IMR-90 (cell line): Measurements from ENCODE around the gene PARP12. TPM values are rescaled to one million over a fixed set of nuclear protein-coding genes. Genes with fewer than 3 reads are reported as not detected.

Source experiments
- ATAC-seq: fragments of 200-7000 bp; cut with Tn5 transposase; 2 replicates; pipeline ENCODE4 v1.9.1; 2020; ENCODE audit warnings: low read depth, mild to moderate bottlenecking, moderate library complexity
- BruUV-seq: library from RNA; stranded (reverse); fragments of 400-500 nt; replicated peaks from 2 replicates; lab custom pipeline; 2021; lab: Mats Ljungman, UMichigan
- CTCF ChIA-PET: fragments of 300-600 bp; formaldehyde crosslinking; extraction: SDS; loops from one replicate; lab custom pipeline; 2021; ENCODE audit warnings: antibody characterized with exemption; lab: Yijun Ruan, JAX
- POLR2A ChIA-PET: fragments of 300-600 bp; sonication (Branson Sonifier 250); formaldehyde crosslinking; loops from one replicate; lab custom pipeline; 2022; ENCODE audit warnings: antibody characterized with exemption; ENCODE audit not compliant: unreplicated experiment; lab: Charles Lee
- DNase-seq: peaks from one replicate; pipeline ENCODE4 v3.0.0; 2013
- H2AFZ ChIP-seq: replicated peaks from 2 replicates; pipeline ENCODE3; 2013; ENCODE audit warnings: low read length, mild to moderate bottlenecking; ENCODE audit not compliant: poor library complexity
- H2AK5ac ChIP-seq: 2 replicates; pipeline ENCODE4 v1.6.1; 2013; ENCODE audit warnings: low read depth, low read length, inconsistent platforms
- H2AK9ac ChIP-seq: replicated peaks from 2 replicates; pipeline ENCODE3; 2013; ENCODE audit warnings: mild to moderate bottlenecking, low read depth, low read length, moderate library complexity; ENCODE audit not compliant: poor library complexity
- H2BK120ac ChIP-seq: 2 replicates; pipeline ENCODE4 v1.6.1; 2013; ENCODE audit warnings: low read depth, low read length, inconsistent platforms
- H2BK15ac ChIP-seq: 3 replicates; pipeline ENCODE4 v1.6.1; 2013; ENCODE audit warnings: low read depth, low read length, inconsistent platforms
- H2BK20ac ChIP-seq: 2 replicates; pipeline ENCODE4 v1.6.1; 2013; ENCODE audit warnings: low read depth, mild to moderate bottlenecking, inconsistent platforms, low read length, moderate library complexity
- H2BK5ac ChIP-seq: 2 replicates; pipeline ENCODE4 v1.6.1; 2013; ENCODE audit warnings: mild to moderate bottlenecking, low read depth, low read length, inconsistent platforms; ENCODE audit not compliant: poor library complexity, severe bottlenecking
- H3K14ac ChIP-seq: replicated peaks from 2 replicates; pipeline ENCODE4 v1.6.1; 2013; ENCODE audit warnings: low read depth, low read length, inconsistent platforms
- H3K18ac ChIP-seq: 2 replicates; pipeline ENCODE4 v1.6.1; 2013; ENCODE audit warnings: low read depth, low read length, control low read depth
- H3K23ac ChIP-seq: 2 replicates; pipeline ENCODE4 v1.6.1; 2013; ENCODE audit warnings: low read depth, low read length, inconsistent platforms
- H3K27ac ChIP-seq: 2 replicates; pipeline ENCODE4 v1.5.1; 2013; ENCODE audit warnings: mild to moderate bottlenecking, control low read depth, low read length; ENCODE audit not compliant: insufficient read depth
- H3K27me3 ChIP-seq: 2 replicates; pipeline ENCODE4 v1.6.1; 2013; ENCODE audit warnings: low read length; ENCODE audit not compliant: control insufficient read depth, insufficient read depth
- H3K36me3 ChIP-seq: 2 replicates; pipeline ENCODE4 v1.6.1; 2013; ENCODE audit warnings: low read length, mixed read lengths; ENCODE audit not compliant: control insufficient read depth, insufficient read depth
- H3K4ac ChIP-seq: 2 replicates; pipeline ENCODE4 v1.6.1; 2013; ENCODE audit warnings: low read depth, low read length, inconsistent platforms
- H3K4me1 ChIP-seq: 2 replicates; pipeline ENCODE4 v1.6.1; 2013; ENCODE audit warnings: low read length, mixed read lengths; ENCODE audit not compliant: control insufficient read depth, insufficient read depth
- H3K4me2 ChIP-seq: 2 replicates; pipeline ENCODE4 v1.6.1; 2013; ENCODE audit warnings: low read depth, mild to moderate bottlenecking, control low read depth, low read length, moderate library complexity
- H3K4me3 ChIP-seq: 2 replicates; pipeline ENCODE4 v1.5.1; 2013; ENCODE audit warnings: low read depth, mild to moderate bottlenecking, control low read depth, low read length, moderate library complexity; ENCODE audit not compliant: insufficient read depth
- H3K56ac ChIP-seq: 2 replicates; pipeline ENCODE4 v1.6.1; 2013; ENCODE audit warnings: low read length, inconsistent platforms; ENCODE audit not compliant: insufficient read depth; ENCODE audit errors: extremely low read depth
- H3K79me1 ChIP-seq, 2 experiments: 2 replicates each; pipeline ENCODE4 v1.6.1; 2013; ENCODE audit warnings: low read length in 2 of 2, inconsistent platforms in 1 of 2, low read depth in 1 of 2
- H3K9ac ChIP-seq: 2 replicates; pipeline ENCODE4 v1.6.1; 2013; ENCODE audit warnings: low read depth, low read length, control low read depth
- H3K9me1 ChIP-seq: 2 replicates; pipeline ENCODE4 v1.6.1; 2013; ENCODE audit warnings: low read length, inconsistent platforms; ENCODE audit not compliant: insufficient read depth
- H3K9me3 ChIP-seq: 2 replicates; pipeline ENCODE4 v1.6.1; 2013; ENCODE audit warnings: low read length; ENCODE audit not compliant: control insufficient read depth, insufficient read depth
- H4K20me1 ChIP-seq: 2 replicates; pipeline ENCODE4 v1.6.1; 2013; ENCODE audit warnings: low read length, inconsistent platforms; ENCODE audit not compliant: insufficient read depth
- H4K5ac ChIP-seq: 2 replicates; pipeline ENCODE4 v1.6.1; 2013; ENCODE audit warnings: mild to moderate bottlenecking, low read depth, low read length, control low read depth
- H4K8ac ChIP-seq, 2 experiments: 2 replicates each; pipeline ENCODE4 v1.6.1; 2013; ENCODE audit warnings: low read depth in 2 of 2, low read length in 2 of 2, control low read depth in 1 of 2, inconsistent platforms in 1 of 2
- H4K91ac ChIP-seq: 2 replicates; pipeline ENCODE4 v1.6.1; 2013; ENCODE audit warnings: low read depth, low read length, inconsistent platforms; ENCODE audit not compliant: insufficient read depth
- BHLHE40 ChIP-seq: fragments of 150-350 bp; IDR thresholded peaks from 2 replicates; pipeline ENCODE4 v1.6.1; 2016; ENCODE audit warnings: mild to moderate bottlenecking, low read depth, low read length
- CEBPB ChIP-seq: IDR thresholded peaks from 2 replicates; pipeline ENCODE4 v1.6.1; 2012; ENCODE audit warnings: low read depth, low read length, improper control_type of control experiment
- CTCF ChIP-seq: conservative IDR thresholded peaks from 2 replicates; pipeline ENCODE4 v1.5.1; 2012; ENCODE audit warnings: mild to moderate bottlenecking, low read depth, low read length, improper control_type of control experiment
- MAFK ChIP-seq: IDR thresholded peaks from 2 replicates; pipeline ENCODE4 v1.6.1; 2012; ENCODE audit warnings: low read depth, low read length, improper control_type of control experiment
- MAZ ChIP-seq: IDR thresholded peaks from 2 replicates; pipeline ENCODE4 v1.6.1; 2012; ENCODE audit warnings: low read depth, mild to moderate bottlenecking, low read length, improper control_type of control experiment, moderate library complexity, borderline replicate concordance
- MXI1 ChIP-seq: IDR thresholded peaks from 2 replicates; pipeline ENCODE4 v1.6.1; 2012; ENCODE audit warnings: low read depth, mild to moderate bottlenecking, low read length, moderate library complexity, borderline replicate concordance
- RAD21 ChIP-seq: IDR thresholded peaks from 2 replicates; pipeline ENCODE4 v1.6.1; 2012; ENCODE audit warnings: low read length, improper control_type of control experiment
- RFX5 ChIP-seq: IDR thresholded peaks from 2 replicates; pipeline ENCODE4 v1.8.0; 2012; ENCODE audit warnings: low read depth, mild to moderate bottlenecking, low read length, moderate library complexity
- SMC3 ChIP-seq: fragments of 150-350 bp; IDR thresholded peaks from 2 replicates; pipeline ENCODE4 v1.6.1; 2016; ENCODE audit warnings: low read depth, mild to moderate bottlenecking, antibody characterized with exemption, low read length, moderate library complexity
- WGBS, 2 experiments: methylation state at CpG; one replicate each; pipeline versions ENCODE4 v1.1.5 to v1.1.7; 2013; ENCODE audit warnings: missing lambda C conversion rate in 2 of 2; ENCODE audit not compliant: insufficient read length in 1 of 2; ENCODE audit errors: extremely low coverage in 2 of 2; 5-methylcytosine and 5-hydroxymethylcytosine counted together
- dilution Hi-C: fragments of 300-500 bp; cut with HindIII; formaldehyde crosslinking; loops from one replicate; pipeline ENCODE4 v1.14.3; 2018; ENCODE audit warnings: low sequenced_read_pairs; ENCODE audit not compliant: unreplicated experiment
- in situ Hi-C: fragments of 300-500 bp; cut with MboI; formaldehyde crosslinking; loops from 3 replicates; pipeline ENCODE4 v1.14.3; 2019; ENCODE audit warnings: low sequenced_read_pairs, inconsistent platforms, mixed read lengths
- intact Hi-C: fragments of 100-400 bp; cut with micrococcal nuclease; formaldehyde crosslinking; loops from 2 replicates; pipeline ENCODE4 v1.10.0; 2022
- polyA plus RNA-seq, 3 experiments: library from polyadenylated mRNA; depleted of rRNA; stranded (reverse); fragments of >200 nt; gene quantifications; 2 replicates each; pipeline ENCODE4 v1.2.3, GENCODE V29; 2012; ENCODE audit warnings: low replicate concordance in 1 of 3
- total RNA-seq: library from RNA; depleted of rRNA; stranded (reverse); fragments of >200 nt; gene quantifications from 2 replicates; pipeline ENCODE4 v1.2.3, GENCODE V29; 2012

PARP12 gene
- total and polyA plus RNA-seq, 2 of the 4 experiments (the other 2 are of a cell fraction), result 7.2 to 11.3 TPM

GRCh38 chr7:140025241-140025640, 37.5 kb downstream of the PARP12 start:
- H2AFZ ChIP-seq, result no peak overlapping the region
- H3K4ac ChIP-seq, result no peak overlapping the region
- peaks cover 14% of the 10 kb centered on the region for H3K36me3 ChIP-seq
- no peak overlapping the region for H2BK5ac ChIP-seq
- no peak overlapping the region for H2AK5ac ChIP-seq
- no peak overlapping the region for H3K56ac ChIP-seq
- no peak overlapping the region for H3K4me3 ChIP-seq
- H2AK9ac ChIP-seq, result no peak overlapping the region
- H3K14ac ChIP-seq, result no peak overlapping the region
- in situ Hi-C loops (no loop called here), intact Hi-C loops (no loop called here), dilution Hi-C loops (no loop called here)
- H3K9ac ChIP-seq, result no peak overlapping the region
- H2BK20ac ChIP-seq, result no peak overlapping the region
- no peaks in the 10 kb centered on the region for H3K79me1 ChIP-seq
- TF ChIP-seq CTCF (no peak), CEBPB (no peak), MAZ (no peak), MXI1 (no peak), RAD21 (no peak), RFX5 (no peak), MAFK (no peak), SMC3 (no peak), BHLHE40 (no peak)
- H3K27me3 ChIP-seq, result no peaks in the 10 kb centered on the region
- ATAC-seq, result no peak
- no peak overlapping the region for H3K27ac ChIP-seq
- H3K9me1 ChIP-seq, result peaks cover 12% of the 10 kb centered on the region
- ChIA-PET CTCF (no interaction called here), POLR2A (no interaction called here)
- H4K5ac ChIP-seq, result no peak overlapping the region
- no TSS peak for BruUV-seq
- H4K91ac ChIP-seq, result no peak overlapping the region
- H3K4me1 ChIP-seq, result no peaks in the 10 kb centered on the region
- H4K20me1 ChIP-seq, result no peaks in the 10 kb centered on the region
- H4K8ac ChIP-seq, result no peak overlapping the region
- no peak overlapping the region for H3K4me2 ChIP-seq
- H3K18ac ChIP-seq, result no peak overlapping the region
- no peaks in the 10 kb centered on the region for H3K9me3 ChIP-seq
- H3K23ac ChIP-seq, result no peak overlapping the region
- whole genome bisulfite sequencing, 2 experiments, result 100% methylated on average over 1 of the region's 4 CpGs; no CpG with 5 or more reads in 1 of the 2 experiments
- no peak overlapping the region for H2BK15ac ChIP-seq
- H2BK120ac ChIP-seq, result no peak overlapping the region
- DNase-seq, result no peak
